Measurements from ENCODE around the gene ULK4.
"Not testable (repeated sequence)": the region's sequence is repeated elsewhere in the genome, so short reads cannot be mapped to it uniquely, and the experiment has no call there.

The ULK4 gene

DNA sequence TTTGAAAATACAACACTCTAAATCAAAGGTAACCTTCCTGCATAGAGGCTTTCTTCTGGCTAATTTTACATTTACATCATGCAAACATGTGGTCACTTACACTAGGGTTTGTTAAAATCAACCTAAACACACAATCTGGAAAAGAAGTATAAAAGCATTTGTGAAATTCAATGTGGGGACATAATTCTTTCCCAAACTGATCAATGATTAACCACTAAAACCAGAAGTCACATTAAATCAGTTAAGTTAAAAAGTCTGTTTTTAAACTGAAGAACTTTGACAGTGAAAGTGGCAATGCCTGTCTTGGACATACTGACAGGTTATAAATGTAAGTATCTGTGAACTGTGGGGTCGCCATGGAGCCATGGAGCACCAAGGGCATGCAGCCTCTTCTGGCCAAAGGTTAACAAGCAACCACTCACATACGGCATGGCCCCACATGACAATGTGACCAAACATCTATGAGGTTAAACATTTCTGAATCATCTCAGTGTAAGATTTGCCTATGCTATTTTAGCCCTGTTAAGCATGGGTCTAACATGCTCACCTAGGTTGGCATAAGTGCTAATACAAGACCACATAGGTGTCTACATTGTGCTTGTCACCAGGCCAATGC, 484.4 kb downstream of the ULK4 start:
- DNase-seq, result no peak

- no peak for DNase-seq
Measured at GRCh38 chr3:41469083-41469482, 492.8 kb downstream of the ULK4 start.

DNA sequence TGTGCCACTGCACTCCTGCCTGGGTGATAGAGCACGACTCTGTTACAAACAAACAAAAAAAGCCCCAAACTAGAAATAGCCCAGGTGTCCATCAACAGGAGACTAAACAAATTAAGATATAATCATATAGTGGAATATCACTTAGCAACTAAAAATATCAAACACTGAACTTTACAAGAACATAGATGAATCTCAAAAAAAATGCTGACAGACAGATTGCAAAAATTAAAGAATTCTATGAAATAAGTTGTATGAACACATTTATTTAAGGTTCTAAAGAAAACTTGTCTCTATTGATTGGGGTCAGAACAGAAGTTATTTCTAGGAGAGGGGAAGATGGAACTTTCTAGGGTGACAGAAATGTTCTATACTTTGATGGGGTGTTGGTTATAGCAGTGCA, 494.4 kb downstream of the ULK4 start:
- DNase-seq, result no peak

GRCh38 chr3:41464858-41465257, 497.0 kb downstream of the ULK4 start:
- DNase-seq, result no peak

DNA sequence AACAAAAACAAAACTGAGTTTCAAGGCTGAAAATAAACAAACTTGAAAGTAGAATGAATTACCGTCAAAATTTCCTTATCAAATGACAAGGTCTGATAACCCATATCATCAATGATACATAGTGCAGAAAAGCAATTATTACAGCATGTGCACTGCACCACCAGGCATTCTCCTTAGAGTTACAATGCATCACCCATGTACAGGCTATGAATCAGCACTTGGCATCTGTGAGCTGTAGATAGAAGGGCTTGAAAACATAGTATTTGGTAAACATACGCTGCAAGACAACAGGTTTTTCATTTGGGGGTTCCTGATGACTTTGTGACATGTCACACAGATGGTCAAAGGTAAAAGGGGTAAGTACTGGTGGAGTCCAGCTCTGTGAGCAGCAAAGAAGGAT, 497.5 kb downstream of the ULK4 start:
- DNase-seq, result no peak

GRCh38 chr3:41462103-41462691, 499.7 kb downstream of the ULK4 start:
- DNase-seq, result no peak

- no peak for DNase-seq
Measured at GRCh38 chr3:41460736-41461135, 501.2 kb downstream of the ULK4 start.

GRCh38 chr3:41457176-41457575, 504.7 kb downstream of the ULK4 start:
- DNase-seq, result no peak

DNA sequence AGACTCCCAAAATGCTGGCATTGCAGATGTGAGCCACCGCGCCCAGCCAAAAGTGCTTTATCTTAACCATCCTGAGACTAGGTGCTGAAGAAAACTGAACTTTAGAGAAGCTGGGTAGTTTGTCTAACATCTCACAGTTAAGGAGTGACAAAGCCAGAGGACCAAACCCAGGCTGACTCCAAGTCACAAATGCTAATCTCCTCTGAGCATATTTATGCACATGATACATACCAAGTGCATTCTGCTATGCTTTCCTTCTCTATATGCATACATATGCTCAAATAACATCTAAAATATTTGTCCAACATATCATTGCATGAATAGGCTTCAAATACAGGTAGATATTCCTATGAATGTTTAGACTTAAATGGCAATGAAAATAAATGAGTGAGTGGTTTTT, 505.7 kb downstream of the ULK4 start:
- no peak for DNase-seq

DNA sequence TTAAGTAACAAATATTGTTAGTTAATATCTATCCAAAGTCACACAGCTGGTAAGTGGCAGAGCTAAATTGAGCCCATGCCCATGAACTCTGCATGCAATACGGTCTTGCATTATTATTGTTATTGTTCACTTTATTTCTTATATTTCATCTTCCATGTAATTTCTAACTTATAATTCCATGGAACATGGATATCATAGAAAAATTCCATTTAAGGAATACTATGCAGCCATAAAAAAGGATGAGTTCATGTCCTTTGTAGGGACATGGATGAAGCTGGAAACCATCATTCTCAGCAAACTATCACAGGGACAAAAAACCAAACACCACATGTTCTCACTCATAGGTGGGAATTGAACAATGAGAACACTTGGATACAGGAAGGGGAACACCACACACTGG, 508.3 kb downstream of the ULK4 start:
- DNase-seq, result not testable (repeated sequence)

GRCh38 chr3:41450416-41451231, 511.3 kb downstream of the ULK4 start:
- no peak for DNase-seq

- no peak for DNase-seq
Measured at GRCh38 chr3:41448396-41448795, 513.5 kb downstream of the ULK4 start.

DNA sequence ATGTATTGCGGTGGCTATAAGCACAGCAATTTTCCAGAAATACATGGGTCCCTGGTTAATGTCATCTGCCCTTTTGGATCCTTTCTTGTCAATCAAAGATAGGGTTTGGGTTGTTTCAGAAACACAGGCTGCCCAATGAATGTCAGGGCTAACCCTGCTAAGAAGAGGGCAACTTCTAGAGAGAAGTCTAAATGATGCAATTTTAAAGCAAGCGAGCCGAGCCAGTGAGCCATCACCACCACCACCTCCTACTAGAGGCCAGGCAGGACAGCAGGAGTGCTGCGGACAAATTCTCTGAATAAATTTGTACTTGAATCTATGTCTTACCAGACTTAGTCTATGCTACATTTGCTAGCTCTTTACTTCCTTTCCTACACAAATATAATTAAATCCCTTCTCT, 514.2 kb downstream of the ULK4 start:
- DNase-seq, result no peak

DNA sequence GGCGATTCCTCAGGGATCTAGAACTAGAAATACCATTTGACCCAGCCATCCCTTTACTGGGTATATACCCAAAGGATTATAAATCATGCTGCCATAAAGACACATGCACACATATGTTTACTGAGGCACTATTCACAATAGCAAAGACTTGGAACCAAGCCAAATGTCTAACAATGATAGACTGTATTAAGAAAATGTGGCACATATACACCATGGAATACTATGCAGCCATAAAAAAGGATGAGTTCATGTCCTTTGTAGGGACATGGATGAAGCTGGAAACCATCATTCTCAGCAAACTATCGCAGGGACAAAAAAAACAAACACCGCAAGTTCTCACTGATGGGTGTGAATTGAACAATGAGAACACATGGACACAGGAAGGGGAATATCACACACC, 515.6 kb downstream of the ULK4 start:
- not testable (repeated sequence) for DNase-seq

- no peak for DNase-seq
Measured at GRCh38 chr3:41441568-41441967, 520.3 kb downstream of the ULK4 start.

DNA sequence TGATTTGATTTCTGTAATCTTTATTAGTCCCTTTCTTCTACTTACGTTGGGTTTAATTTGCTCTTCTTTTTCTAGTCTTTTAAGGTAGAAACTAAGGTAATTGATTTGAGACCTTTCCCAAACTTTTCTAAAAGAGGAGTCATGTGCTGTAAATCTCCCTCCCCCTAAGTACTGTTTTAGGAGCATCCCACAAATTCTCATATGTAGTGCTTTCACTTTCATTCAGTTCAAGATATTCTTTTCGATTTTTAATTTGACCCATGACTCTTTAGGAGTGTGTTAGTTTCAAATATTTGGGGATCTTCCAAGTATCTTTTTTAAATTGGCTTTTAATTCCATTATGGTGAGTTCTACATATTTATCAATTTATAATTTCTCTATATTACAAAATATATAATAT, 520.8 kb downstream of the ULK4 start:
- no peak for DNase-seq

- no peak for DNase-seq
Measured at GRCh38 chr3:41436983-41437382, 524.9 kb downstream of the ULK4 start.

DNA sequence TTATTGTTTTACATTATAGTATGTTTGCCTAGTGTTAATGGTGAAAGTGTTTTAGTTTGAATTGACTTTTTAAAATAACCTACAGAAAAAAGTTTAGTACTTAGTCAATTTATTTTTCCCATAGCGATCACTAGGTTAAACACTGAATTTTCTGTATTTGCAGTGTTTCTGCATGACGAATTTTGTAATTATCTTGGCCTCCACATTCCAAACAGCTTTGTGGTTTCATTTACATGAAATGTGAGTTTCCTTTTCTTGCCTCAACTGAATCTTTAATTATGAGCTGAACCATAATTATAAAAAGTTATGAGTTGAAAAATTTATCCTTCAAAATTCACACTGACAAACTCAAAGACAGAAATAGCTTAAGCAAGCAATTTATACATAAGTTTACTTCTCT, 527.1 kb downstream of the ULK4 start:
- DNase-seq, result no peak

- no peak for DNase-seq
Measured at GRCh38 chr3:41431386-41431785, 530.5 kb downstream of the ULK4 start.

- no peak for DNase-seq
Measured at GRCh38 chr3:41430886-41431285, 531.0 kb downstream of the ULK4 start.

GRCh38 chr3:41430391-41430790, 531.5 kb downstream of the ULK4 start:
- no peak for DNase-seq

DNA sequence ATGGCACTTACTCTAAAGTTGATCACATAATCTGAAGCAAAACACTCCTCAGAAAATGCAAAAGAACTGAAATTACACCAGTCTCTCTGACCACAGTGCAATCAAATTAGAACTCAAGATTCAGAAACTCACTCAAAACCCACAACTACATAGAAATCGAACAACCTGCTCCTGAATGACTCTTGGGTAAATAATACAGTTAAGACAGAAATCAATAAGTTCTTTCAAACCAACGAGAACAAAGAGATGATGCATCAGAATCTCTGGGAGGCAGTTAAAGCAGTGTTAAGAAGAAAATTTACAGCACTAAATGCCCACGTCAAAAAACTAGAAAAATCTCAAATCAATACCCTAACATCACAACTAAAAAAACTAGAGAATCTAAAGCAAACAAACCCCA, 535.4 kb downstream of the ULK4 start:
- DNase-seq, result no peak

GRCh38 chr3:41424543-41425300, 537.2 kb downstream of the ULK4 start:
- DNase-seq, result peak; percentile 7

GRCh38 chr3:41419809-41420208, 542.1 kb downstream of the ULK4 start:
- peak; percentile 59 for DNase-seq
